Purkinje cell (primary cell): ENCODE results near the gene WLS. TPM values are rescaled to one million over a fixed set of nuclear protein-coding genes. Genes with fewer than 3 reads are reported as not detected.

ENCODE experiments used
- polyA plus RNA-seq: library from polyadenylated mRNA; unstranded; fragments of >200 nt; fragmentation: Nextera tagmentation; gene quantifications from 2 replicates; pipeline ENCODE4 v1.2.1, GENCODE V29; 2014

The WLS gene
- polyA plus RNA-seq = 28.3 and 32.5 TPM in 2 replicates

DNA sequence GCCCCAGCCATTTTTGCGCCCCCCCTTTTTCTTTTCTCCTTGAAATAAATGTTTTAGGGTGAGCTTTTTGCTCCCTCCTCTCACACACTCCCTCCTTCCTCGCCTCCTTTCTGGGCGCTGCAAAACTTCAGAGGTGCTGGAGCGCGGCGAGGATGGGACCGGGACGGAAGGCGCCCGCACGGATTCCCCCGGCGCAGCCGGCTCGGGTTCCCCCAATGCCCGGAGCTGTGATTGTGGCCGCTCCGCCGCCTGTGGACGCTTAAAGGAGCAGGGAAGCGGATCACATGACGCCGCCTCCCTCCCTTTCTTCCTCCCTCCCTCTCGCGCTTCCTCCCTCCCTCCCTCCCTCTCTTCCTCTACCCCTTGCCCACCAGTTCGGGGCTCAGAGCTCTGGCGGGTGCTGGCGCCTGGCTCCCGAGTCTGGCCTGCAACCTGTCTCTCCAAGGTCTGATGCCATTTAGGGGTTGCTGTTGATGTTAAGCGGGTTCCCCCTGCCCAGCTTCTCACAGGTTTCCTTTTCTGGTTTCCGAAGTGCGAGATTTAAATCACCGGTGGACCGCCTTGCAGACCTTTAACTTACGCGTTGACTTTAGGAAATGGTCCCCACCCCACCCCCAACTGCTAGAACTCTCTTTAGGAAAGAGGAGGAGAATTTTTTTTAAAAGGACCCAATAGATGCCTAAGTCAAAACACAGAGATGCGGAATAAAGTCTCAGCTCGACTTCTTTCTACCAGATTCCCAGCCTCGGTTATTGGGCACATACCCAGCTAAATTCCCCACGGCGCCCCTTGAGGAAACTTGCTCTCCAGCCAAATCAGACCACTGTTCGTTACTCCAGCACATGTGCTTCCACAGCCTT lies at the start of gene WLS:
Gene WLS, minus strand, starts transcription at position 235 of the 860 bp plus-strand sequence. Its CDS starts 224 bp downstream, at position 11.

Other genes with a start within 250 kb of the WLS start
- gene DIRAS3, start 181.9 kb downstream of the WLS start, polyA plus RNA-seq = 0.60 TPM in 1 of 2 replicates, not detected in the other
- gene RPE65, start 217.4 kb upstream of the WLS start, polyA plus RNA-seq = not detected in 2 replicates